HG02970 (cell line): ENCODE data around the gene PNMA1.

Experiments used
- ATAC-seq: cut with Tn5 transposase; IDR thresholded peaks from one replicate; pipeline ENCODE4 v1.9.1; 2021; ENCODE audit warnings: mild to moderate bottlenecking, moderate library complexity, moderate number of reproducible peaks; ENCODE audit not compliant: unreplicated experiment, low FRiP score

PNMA1 gene

DNA sequence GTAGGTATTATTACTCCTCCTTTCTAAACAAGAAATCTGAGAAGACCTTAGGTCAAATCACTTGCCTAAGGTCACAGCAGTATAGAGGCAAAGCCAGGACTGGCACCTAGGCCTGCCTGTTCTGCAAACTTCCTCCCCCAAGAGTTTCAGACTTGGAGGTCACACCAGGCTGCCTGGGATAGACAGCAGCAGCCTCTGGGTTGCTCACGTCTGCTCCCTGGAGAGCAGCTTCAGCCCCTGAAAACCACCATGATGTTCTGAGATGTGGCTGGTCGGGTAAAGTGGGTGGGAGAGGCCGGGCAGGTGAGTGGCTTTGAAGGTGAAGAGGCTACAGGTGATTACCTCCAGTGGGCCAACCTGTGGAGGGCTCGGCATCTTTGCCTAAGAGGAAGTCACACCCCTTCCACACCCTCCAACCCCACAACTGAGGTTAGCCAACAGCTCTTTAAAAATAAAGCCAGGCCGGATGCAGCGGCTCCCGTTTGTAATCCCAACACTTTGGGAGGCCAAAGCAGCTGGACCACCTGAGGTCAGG lies 37.0 kb upstream of the PNMA1 start:
- no peak for ATAC-seq

DNA sequence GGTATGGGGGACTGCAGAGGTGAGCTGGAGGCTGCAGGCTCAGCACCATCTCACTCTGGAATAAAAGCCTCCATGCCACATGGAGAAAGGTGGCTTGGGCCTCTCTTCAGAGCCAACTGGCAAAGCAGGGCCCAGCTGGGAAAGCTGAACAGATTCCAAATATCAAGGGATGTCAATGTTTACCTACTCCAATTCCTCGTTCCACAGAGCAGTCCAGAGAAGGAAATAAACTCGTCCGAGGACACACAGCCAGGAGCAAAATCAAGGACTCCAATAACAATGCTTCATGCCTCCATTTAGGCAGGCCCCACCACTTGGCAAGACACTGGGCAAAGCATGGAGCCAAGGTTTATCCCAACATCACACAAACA lies 36.3 kb upstream of the PNMA1 start:
- ATAC-seq = no peak

GRCh38 chr14:73749706-73750530 lies 35.7 kb upstream of the PNMA1 start:
- ATAC-seq = no peak

GRCh38 chr14:73748858-73749357 lies 34.7 kb upstream of the PNMA1 start:
- no peak for ATAC-seq

- ATAC-seq = no peak
Measured at GRCh38 chr14:73747379-73748211, 33.4 kb upstream of the PNMA1 start.

DNA sequence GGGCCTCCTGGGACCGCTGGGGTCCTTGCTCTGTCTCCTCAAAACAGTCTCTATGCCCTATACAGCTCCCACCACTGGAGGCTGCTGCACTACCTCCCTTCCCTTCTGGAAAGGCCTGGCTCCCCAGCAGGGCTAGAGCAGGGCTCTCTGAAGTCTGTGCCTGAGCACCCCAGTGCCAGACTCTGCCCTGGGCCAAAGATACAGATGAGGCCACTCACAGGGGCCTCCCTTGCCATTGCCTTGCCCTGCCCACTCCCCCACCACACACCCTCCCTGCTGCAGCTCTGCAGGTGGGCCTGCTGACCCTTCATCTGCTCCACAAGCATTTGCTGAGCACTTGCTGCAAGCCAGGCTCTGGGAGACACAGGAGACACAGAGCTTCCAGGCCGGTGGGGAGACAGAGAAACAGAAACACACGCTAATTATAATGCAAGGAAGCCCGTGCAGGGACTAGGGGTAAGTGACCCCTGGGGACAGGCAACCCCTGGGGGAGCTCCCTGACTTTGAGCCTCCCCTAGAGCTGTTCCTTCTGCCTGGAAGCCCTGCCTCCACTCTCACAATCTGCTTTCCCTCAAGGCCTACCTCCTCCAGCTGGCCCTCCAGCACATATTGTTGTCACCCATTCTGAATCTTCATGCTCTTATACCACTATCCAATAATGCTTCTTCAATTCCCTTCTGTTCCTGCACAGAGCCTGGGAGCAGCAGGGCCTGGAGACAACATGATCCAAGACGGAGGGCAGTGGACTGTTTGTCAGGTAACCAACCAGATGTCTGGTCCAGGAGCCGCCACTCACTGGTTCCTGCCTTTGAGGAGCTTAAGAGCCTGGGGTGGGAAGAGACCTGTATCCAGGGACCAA lies 32.6 kb upstream of the PNMA1 start:
- ATAC-seq = no peak

DNA sequence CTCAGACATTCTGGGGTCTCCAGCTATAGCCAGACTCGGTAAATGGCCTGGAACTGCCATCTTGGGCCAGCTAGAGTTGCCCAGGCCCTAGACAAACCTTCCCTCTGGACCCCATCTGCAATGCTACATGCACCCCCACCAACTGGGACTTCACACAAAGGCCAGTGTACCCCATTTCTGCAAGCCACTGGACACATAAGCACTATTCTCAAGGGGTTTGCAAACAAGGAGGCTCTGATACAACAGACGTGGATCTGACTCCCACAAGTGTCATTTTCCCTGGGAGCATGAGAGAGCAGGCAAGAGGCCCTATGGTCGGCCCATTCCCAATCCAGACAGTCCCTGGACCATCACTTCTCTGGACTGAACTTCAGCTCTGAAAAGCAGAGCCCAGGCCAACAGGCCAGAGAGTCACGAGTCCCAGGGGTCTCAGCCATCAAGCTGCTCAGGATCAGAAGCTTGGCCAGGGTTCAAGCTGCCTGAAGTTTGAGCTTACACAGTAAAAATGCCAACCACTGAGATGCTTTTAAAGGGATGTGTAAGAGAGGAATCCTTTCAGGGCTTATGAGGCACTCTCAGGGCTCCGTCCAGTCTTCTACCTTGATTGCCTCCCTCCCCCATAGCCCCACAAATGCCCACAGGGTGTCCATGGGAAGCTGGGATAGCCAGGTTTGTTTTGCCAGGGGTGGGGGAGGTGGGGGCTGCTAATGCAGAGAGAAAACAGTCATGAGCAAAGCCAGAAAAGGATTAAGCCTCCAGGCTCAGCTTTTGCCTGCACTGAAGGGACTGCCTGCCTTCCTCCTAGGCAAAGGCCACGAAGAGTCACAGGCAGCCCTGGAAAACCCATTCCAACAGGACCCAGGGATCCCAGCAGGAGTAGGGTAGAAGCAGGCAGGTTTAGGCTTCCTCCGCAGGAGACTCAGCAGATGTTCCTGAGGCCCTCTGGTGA lies 31.7 kb upstream of the PNMA1 start:
- no peak for ATAC-seq

DNA sequence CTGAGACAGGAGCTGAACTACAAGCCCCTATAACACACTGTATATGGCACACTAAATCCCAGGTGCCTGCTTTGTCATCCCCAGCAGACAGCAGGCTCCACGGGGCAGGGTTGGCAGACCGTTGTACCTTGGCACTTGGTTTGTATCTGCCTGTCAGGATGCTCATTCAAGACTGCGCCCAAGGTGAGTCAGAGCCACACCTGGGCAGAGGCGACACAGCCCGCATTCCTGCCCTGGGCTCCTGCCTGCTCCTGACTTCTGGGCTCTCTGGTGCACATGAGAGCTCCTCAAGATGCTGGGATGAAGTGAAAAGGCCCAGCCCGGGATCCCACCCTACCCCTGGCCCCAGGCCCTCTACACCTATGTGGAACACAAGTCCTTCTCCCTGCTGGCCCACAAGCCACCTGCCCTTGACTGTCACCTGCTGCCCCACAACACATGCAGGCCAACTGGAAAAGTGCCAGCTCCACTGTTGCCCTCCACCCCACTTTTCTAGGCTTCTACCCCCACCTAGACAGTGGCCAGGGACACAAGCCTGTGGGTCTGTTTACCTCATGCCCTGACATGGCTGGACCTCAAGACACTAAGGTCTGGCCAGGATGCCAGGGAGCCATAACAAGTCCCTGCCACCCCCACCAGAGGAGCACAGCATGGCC lies 30.8 kb upstream of the PNMA1 start:
- no peak for ATAC-seq

GRCh38 chr14:73744175-73744867 lies 30.1 kb upstream of the PNMA1 start:
- ATAC-seq = no peak

- no peak for ATAC-seq
Measured at GRCh38 chr14:73743431-73743931, 29.3 kb upstream of the PNMA1 start.

- no peak for ATAC-seq
Measured at GRCh38 chr14:73742520-73743238, 28.5 kb upstream of the PNMA1 start.

- ATAC-seq = no peak
Measured at GRCh38 chr14:73741876-73742519, 27.8 kb upstream of the PNMA1 start.

GRCh38 chr14:73741386-73741875 lies 27.2 kb upstream of the PNMA1 start:
- no peak for ATAC-seq

- no peak for ATAC-seq
Measured at GRCh38 chr14:73740618-73741326, 26.6 kb upstream of the PNMA1 start.

GRCh38 chr14:73739899-73740617 lies 25.9 kb upstream of the PNMA1 start:
- ATAC-seq = no peak
